Endothelial cell of umbilical vein (primary cell): Measurements from ENCODE around the gene PTGES3. TPM values are rescaled to one million over a fixed set of nuclear protein-coding genes. Genes with fewer than 3 reads are reported as not detected.

Experiments used
- BruUV-seq: library from RNA; stranded (reverse); fragments of 400-500 nt; replicated peaks from 2 replicates; lab custom pipeline; 2021; lab: Mats Ljungman, UMichigan
- CTCF ChIA-PET: fragments of 300-600, 350-600 bp; sonication (Branson Sonifier 250); formaldehyde crosslinking; loops from one replicate; lab custom pipeline; 2021; ENCODE audit warnings: antibody characterized with exemption, inconsistent platforms; lab: Charles Lee
- POLR2A ChIA-PET: fragments of 300-600, 350-600 bp; sonication (Branson Sonifier 250); formaldehyde crosslinking; loops from one replicate; lab custom pipeline; 2021; ENCODE audit warnings: antibody characterized with exemption, inconsistent platforms; lab: Charles Lee
- DNase-seq: peaks from one replicate; pipeline ENCODE4 v3.0.0-alpha.2; 2011; ENCODE audit warnings: low read depth, low spot score
- FAIRE-seq: peaks from 2 replicates; lab custom pipeline; 2011; peaks lifted over from hg19 to GRCh38; lab: Jason Lieb, UNC
- H2AFZ ChIP-seq: 2 replicates; pipeline ENCODE4 v1.6.0; 2012; ENCODE audit warnings: low read depth, low read length, control low read depth, inconsistent platforms
- H3K27ac ChIP-seq: 2 replicates; pipeline ENCODE4 v1.5.1; 2011; ENCODE audit warnings: low read depth, mild to moderate bottlenecking, control low read depth, low read length, moderate library complexity; ENCODE audit not compliant: insufficient read depth
- H3K27me3 ChIP-seq, 2 experiments: 2 replicates each; pipeline versions ENCODE4 v1.6.0 to v1.6.1; 2011; ENCODE audit warnings: low read length in 2 of 2, mixed read lengths in 1 of 2; ENCODE audit not compliant: control insufficient read depth in 2 of 2, insufficient read depth in 2 of 2
- H3K36me3 ChIP-seq, 2 experiments: 2 replicates in 1 of 2; 3 replicates in 1 of 2; pipeline ENCODE4 v1.5.1; 2011; ENCODE audit warnings: low read length in 2 of 2, mild to moderate bottlenecking in 1 of 2, moderate library complexity in 1 of 2; ENCODE audit not compliant: control insufficient read depth in 2 of 2, insufficient read depth in 2 of 2; ENCODE audit errors: extremely low read depth in 1 of 2
- H3K4me1 ChIP-seq: 3 replicates; pipeline ENCODE4 v1.5.1; 2011; ENCODE audit warnings: mild to moderate bottlenecking, low read length; ENCODE audit not compliant: control insufficient read depth, insufficient read depth; ENCODE audit errors: extremely low read depth
- H3K4me2 ChIP-seq: 2 replicates; pipeline ENCODE4 v1.6.1; 2011; ENCODE audit warnings: low read length, control low read depth, mixed read lengths; ENCODE audit not compliant: insufficient read depth
- H3K4me3 ChIP-seq, 3 experiments: fragments of 200-600 bp in 1 of 3; sonication (generic), shearing (Covaris generic) in 1 of 3; replicated peaks in 1 of 3; 2 replicates each; pipeline ENCODE4 v1.5.1; 2011 to 2016; ENCODE audit warnings: control low read depth in 3 of 3, low read length in 3 of 3, mild to moderate bottlenecking in 2 of 3, inconsistent platforms in 1 of 3, low read depth in 1 of 3, moderate library complexity in 1 of 3; ENCODE audit not compliant: insufficient read depth in 1 of 3
- H3K79me2 ChIP-seq: 2 replicates; pipeline ENCODE4 v1.6.0; 2012; ENCODE audit warnings: low read length, inconsistent platforms; ENCODE audit not compliant: control insufficient read depth, insufficient read depth
- H3K9ac ChIP-seq: replicated peaks from 2 replicates; pipeline ENCODE3; 2011; ENCODE audit warnings: low read length, control low read depth; ENCODE audit not compliant: insufficient read depth; ENCODE audit errors: extremely low read depth
- H3K9me1 ChIP-seq: replicated peaks from 3 replicates; pipeline ENCODE4 v1.6.0; 2011; ENCODE audit warnings: mild to moderate bottlenecking, low read length; ENCODE audit not compliant: control insufficient read depth, insufficient read depth; ENCODE audit errors: extremely low read depth
- H3K9me3 ChIP-seq: replicated peaks from 2 replicates; pipeline ENCODE4 v1.5.1; 2012; ENCODE audit warnings: low read length, inconsistent platforms; ENCODE audit not compliant: control insufficient read depth, insufficient read depth
- H4K20me1 ChIP-seq: replicated peaks from 2 replicates; pipeline ENCODE3; 2011; ENCODE audit warnings: mild to moderate bottlenecking, low read length; ENCODE audit not compliant: control insufficient read depth, insufficient read depth; ENCODE audit errors: extremely low read depth
- FOS ChIP-seq: IDR thresholded peaks from 2 replicates; pipeline ENCODE4 v1.6.1; 2011; ENCODE audit warnings: mild to moderate bottlenecking, low read length, moderate library complexity, borderline replicate concordance; ENCODE audit not compliant: insufficient read depth
- POLR2A ChIP-seq: IDR thresholded peaks from 2 replicates; pipeline ENCODE4 v1.6.1; 2012; ENCODE audit warnings: low read depth, mild to moderate bottlenecking, control low read depth, low read length
- dilution Hi-C: fragments of 300-500 bp; cut with MboI; formaldehyde crosslinking; loops from one replicate; pipeline ENCODE4 v1.15.0; 2019; ENCODE audit warnings: low sequenced_read_pairs; ENCODE audit not compliant: extremely low pct_ligation_motif_present
- intact Hi-C: fragments of 100-400 bp; cut with micrococcal nuclease; formaldehyde crosslinking; loops from one replicate; pipeline ENCODE4 v1.10.0; 2022
- polyA plus RNA-seq, 4 experiments: library from polyadenylated mRNA; depleted of rRNA in 3 of 4; stranded (reverse) in 3 of 4; unstranded in 1 of 4; fragments of >200 nt; gene quantifications; 2 replicates each; pipeline versions ENCODE4 v1.2.1 to v1.2.3, GENCODE V29; 2011 to 2012; ENCODE audit warnings: missing spikeins in 1 of 4
- total RNA-seq: library from RNA; stranded (reverse); gene quantifications from 2 replicates; pipeline ENCODE4 v1.2.3, GENCODE V29; 2021
- TF ChIP-seq, protein P1 (sequence below): IDR thresholded peaks from 2 replicates; pipeline ENCODE4 v1.6.1; 2011; ENCODE audit not compliant: insufficient read depth, insufficient read length

The PTGES3 gene
- total and polyA plus RNA-seq, 2 donors (not counting 3 experiments of a cell fraction or from before 2014, with no cell fraction given): 48.5 to 278 TPM

GRCh38 chr12:56635806-56636674 lies 52.0 kb downstream of the PTGES3 start:
- DNase-seq: peak; percentile 86
- Histone ChIP-seq H3K79me2 (peaks cover 18% of the 10 kb centered on the region), H3K9me3 (no peaks in the 10 kb centered on the region), H3K9ac (peak overlapping the region; percentile 44), H3K9me1 (no peaks in the 10 kb centered on the region), H4K20me1 (no peaks in the 10 kb centered on the region), H3K4me3 (peak overlapping the region; percentile 2 to 76 (median 21)), H3K27ac (peak overlapping the region; percentile 48), H3K4me1 (peaks cover 37% of the 10 kb centered on the region), H3K36me3 (peaks cover 18 to 21% of the 10 kb centered on the region in 2 experiments), H3K4me2 (peak overlapping the region; percentile 71), H3K27me3 (no peaks in the 10 kb centered on the region), H2AFZ (peak overlapping the region; percentile 6)
- intact Hi-C loops: loop anchor here (1.0 to 5.0 kb wide), 7 partner anchors 8 to 476 kb away; partner anchors contain the start of genes NACA, PTGES3 and STAT6
- FAIRE-seq: no peak
- CTCF ChIA-PET: interaction anchor here (0.8 to 3.9 kb wide), 42 partner anchors 10 to 475 kb away, joined by 3 to 150 read pairs (median 5); partner anchors contain the start of genes ATP5F1B, GLS2, NACA and PRIM1
- dilution Hi-C loops: no loop called here
- TSS peak; percentile 8 for BruUV-seq
- TF ChIP-seq FOS (peak; percentile 45), POLR2A (peak; percentile 9)
- TF ChIP-seq, protein P1, sequence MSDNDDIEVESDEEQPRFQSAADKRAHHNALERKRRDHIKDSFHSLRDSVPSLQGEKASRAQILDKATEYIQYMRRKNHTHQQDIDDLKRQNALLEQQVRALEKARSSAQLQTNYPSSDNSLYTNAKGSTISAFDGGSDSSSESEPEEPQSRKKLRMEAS: no peak
- POLR2A ChIA-PET: interaction anchor here (1.2 to 1.4 kb wide), 5 partner anchors 7 to 89 kb away, joined by 3 to 9 read pairs (median 5); partner anchors contain the start of genes ATP5F1B, NACA and PTGES3
